ENCODE measurements around the gene FAF1.
"Not testable (repeated sequence)": the region's sequence is repeated elsewhere in the genome, so short reads cannot be mapped to it uniquely, and the experiment has no call there.

Gene FAF1

DNA sequence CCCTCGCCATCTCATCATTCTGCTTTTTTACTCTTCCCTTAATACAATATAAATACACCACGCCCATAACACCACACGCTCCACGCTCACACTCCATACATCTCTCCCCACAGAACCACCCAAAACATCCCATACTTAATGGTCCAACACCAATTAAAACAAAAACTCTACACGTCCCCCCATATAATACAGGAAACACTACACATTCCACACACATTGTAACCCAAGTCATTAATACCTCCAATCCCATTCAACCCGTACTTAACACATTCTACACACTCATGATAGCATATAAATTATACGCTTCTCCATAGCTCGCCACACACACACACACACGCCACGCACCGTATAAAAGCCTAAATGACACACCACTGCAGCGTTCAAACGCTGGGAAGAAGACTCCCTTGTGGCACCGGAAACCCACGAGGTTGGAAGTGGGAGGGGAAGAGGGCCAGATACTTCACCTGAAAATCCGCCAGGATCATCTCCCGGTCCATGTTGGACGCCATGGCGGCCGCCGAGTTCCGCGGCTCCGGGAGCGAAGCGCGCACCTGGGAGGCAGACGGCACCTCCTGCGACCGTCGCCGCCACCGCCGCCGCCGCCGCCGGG lies 659 bp downstream of the FAF1 start:
- peak; percentile 68 for DNase-seq (ENCODE audit: low spot score)

GRCh38 chr1:50955116-50955515 lies 5.0 kb downstream of the FAF1 start:
- no peak for DNase-seq (ENCODE audit: low spot score)

- not testable (repeated sequence) for DNase-seq (ENCODE audit: low spot score)
Observed at GRCh38 chr1:50952566-50952965, 7.5 kb downstream of the FAF1 start.

DNA sequence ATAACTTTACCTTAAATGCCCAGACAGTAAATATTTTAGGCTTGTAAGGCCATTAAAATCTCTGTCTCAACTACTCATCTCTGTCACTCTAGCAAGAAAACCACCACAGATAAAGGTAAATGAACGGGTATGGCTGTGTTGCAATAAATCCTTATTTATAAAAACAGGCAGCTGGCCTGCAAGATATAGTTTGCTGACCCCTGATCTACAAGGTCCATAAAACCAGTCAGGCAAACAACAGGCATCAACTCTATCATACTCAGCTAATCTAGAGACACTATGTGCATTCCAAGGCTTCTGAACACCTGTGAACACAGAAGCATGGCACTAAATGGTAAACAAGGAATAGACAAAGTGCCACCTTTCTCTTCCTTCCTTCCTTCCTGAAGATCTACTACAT lies 9.7 kb downstream of the FAF1 start:
- DNase-seq (ENCODE audit: low spot score): no peak

- no peak for DNase-seq (ENCODE audit: low spot score)
Observed at GRCh38 chr1:50949286-50949982, 10.6 kb downstream of the FAF1 start.

- DNase-seq (ENCODE audit: low spot score): no peak
Observed at GRCh38 chr1:50942334-50942733, 17.7 kb downstream of the FAF1 start.

DNA sequence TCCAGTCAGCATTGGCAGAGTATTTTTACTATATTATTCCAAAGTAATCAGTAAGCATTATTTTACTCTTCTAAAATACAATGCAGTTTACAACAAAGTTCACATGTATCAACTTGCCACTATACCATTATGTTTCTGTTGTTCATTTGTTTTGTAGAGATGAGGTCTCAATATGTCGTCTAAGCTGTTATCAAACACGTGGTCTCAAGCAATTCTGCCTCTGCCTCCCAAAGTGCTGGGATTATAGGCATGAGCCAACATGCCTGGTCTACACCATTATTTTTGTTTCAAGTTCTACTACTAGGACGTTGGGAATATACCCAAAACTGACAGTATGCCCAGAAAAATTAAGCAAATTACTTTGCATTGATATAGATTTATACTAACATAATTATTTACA lies 19.8 kb downstream of the FAF1 start:
- no peak for DNase-seq (ENCODE audit: low spot score)

- no peak for DNase-seq (ENCODE audit: low spot score)
Observed at GRCh38 chr1:50936321-50936720, 23.7 kb downstream of the FAF1 start.

GRCh38 chr1:50935276-50935675 lies 24.8 kb downstream of the FAF1 start:
- not testable (repeated sequence) for DNase-seq (ENCODE audit: low spot score)

DNA sequence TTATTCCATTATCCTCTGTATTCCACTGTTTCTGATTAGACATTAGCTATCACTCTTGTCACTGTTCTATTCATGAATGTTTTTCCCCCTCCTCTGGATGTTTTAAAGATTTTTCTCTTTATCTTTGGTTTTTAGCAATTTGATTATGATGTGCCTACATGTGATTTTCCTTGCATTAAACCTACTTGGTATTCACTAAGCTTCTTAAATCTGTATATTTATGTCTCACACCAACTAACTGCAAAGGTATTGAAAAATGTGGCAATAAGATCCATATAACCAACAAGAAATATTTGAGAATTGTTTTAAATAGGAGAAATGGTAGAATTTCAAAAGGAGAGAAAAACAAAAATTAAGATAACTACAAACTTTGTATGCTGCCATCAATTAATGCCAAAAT lies 25.2 kb downstream of the FAF1 start:
- no peak for DNase-seq (ENCODE audit: low spot score)

GRCh38 chr1:50933770-50934169 lies 26.3 kb downstream of the FAF1 start:
- DNase-seq (ENCODE audit: low spot score): not testable (repeated sequence)

DNA sequence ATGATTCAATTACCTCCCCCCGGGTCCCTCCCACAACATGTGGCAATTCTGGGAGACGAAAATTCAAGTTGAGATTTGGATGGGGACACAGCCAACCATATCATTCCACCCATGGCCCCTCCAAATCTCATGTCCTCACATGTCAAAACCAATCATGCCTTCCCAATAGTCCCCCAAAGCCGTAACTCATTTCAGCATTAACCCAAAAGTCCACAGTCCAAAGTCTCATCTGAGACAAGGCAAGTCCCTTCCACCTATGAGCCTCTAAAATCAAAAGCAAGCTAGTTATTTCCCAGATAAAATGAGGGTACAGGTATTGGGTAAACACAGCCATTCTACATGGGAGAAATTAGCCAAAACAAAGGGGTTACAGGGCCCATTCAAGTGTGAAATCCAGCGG lies 28.0 kb downstream of the FAF1 start:
- not testable (repeated sequence) for DNase-seq (ENCODE audit: low spot score)

DNA sequence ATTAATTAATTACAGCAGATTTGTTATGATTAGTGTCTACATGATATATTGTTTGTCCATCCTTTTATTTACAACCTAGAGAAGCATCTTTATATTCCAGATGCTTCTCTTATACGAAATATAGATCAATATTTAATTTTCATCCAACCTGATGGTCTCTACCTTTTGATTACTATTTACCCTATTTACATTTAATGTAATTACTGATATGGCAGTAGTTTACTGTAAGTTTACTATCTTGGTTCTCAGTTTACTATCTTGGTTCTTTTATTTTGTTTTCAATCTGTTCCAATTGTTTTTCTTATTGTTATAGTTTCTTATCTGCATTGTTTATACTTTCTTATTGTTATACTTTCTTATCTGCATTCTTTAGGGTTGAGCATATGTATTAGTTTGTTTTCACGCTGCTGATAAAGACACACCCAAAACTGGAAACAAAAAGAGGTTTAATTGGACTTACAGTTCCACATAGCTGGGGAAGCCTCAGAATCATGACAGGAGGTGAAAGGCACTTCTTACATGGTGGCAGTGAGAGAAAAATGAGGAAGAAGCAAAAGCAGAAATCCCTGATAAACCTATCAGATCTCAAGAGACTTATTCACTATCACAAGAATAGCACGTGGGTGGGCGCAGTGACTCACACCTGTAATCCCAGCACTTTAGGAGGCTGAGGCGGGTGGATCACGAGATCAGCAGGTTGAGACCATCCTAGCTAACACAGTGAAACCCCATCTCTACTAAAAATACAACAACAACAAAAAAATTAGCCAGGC lies 28.9 kb downstream of the FAF1 start:
- no peak for DNase-seq (ENCODE audit: low spot score)

DNA sequence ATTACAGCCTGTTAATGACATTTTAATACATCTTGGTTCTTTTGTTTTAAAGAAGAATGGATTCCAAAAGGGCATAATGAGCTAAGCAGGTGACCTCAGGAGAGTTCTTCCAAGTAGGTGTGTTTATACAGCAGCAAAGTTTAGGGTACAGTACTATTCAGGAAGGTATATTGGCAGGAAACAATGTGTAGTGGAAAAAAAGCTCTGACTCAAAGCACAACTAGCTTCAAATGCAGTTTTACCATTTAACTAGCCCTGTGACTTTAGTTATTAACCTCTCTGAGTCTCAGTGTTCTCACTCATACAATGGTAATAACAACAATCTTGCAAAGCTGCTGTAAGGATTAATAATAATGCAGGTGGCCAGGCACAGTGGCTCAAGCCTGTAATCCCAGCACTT lies 29.9 kb downstream of the FAF1 start:
- no peak for DNase-seq (ENCODE audit: low spot score)

DNA sequence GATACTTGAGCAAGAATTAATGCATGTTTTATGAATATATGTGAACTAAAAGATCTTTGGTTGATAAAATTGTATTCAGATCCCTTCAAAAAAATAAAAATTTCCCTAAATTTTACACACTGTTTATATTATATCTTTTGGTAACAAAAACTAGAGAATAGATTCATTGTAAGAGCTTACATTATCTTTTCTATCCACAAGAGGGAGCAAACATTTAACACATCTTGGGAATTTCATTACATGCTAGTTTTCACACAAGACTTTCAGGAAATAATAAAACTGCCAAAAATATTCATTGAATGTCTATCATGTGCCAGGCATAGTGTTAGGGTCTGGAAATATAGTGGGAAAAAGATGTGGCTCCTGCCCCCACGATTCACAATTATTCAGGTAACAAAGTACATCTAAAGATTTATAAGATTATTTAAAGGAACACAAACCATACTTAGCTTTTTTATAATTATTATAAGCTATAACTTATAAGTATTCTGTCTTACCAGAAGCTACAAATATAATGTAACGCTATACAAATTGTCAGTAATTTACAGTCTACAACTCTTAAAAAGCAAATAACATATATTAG lies 30.6 kb downstream of the FAF1 start:
- peak; percentile 71 for DNase-seq (ENCODE audit: low spot score)

DNA sequence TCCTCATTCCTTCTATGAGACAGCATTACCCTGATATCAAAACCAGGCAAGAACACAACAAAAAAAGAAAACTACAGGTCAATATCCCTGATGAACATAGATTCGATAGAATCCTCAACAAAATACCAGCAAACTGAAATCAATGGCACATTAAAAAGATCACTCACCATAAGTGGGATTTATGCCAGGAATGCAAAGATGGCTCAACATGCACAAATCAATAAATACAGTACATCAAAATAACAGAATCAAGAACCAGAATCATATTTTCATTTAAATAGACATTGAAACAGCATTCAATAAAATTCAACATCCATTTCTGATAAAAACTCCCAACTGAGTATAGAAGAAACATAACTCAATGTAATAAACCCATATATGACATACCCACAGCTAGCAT lies 36.5 kb downstream of the FAF1 start:
- no peak for DNase-seq (ENCODE audit: low spot score)

GRCh38 chr1:50921029-50921428 lies 39.0 kb downstream of the FAF1 start:
- no peak for DNase-seq (ENCODE audit: low spot score)

DNA sequence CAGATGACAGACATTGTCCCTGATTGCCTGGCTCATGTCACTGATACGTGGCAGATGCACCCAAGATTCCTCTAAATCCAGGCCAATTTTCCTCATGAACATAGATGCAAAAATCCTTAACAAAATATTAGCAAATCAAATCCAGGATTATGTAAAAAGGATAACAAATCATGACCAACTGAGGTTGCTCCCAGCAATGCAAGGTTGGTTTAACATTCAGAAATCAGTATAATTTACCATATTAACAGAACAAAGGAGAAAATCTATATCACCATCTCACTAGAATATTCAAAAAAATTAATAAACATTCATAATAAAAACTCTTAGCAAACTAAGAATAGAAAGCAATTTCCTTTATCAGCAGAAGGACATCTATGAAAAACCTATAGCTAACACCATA lies 39.7 kb downstream of the FAF1 start:
- DNase-seq (ENCODE audit: low spot score): no peak

DNA sequence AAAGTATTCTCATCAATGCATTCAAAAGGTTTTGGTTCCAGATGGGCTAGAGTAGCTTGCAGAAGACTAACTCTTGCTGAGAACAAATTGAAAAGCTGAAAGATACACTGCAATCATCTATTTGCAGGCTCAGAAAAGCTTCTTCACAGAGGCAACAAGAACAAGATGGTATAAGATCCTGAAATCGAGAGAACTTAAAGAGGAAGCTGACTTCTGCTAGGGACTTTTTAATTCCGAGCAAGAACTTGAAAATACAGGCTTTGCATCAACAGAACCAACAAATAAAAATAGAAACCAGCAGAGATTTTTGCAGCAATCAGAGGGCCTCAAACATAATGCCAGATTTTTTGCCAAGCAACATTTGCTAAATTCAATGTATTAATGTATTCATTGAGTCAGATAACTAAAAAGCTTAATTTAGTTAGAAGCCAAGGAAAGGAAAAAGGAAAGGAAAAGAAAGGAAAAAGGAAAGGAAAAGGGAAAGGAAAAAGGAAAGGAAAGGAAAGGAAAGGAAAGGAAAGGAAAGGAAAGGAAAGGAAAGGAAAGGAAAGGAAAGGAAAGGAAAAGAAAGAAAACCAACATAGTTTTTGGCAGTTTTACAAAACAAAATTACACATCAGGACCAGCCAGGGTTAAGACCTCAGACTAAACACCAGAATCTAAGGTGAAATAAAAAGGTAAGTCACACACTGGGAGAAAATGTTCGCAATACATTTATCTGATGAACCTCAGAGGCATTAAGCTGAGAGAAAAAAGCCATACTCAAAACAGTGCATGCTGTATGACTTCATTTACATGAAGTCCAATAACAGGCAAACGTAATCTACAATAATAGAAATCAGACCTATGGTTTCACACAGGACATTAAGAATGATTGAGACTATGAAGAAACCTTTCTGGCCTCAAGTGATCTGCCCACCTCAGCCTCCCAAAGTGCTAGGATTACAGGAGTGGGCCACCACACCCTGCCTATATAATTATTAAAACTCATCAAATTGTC lies 42.6 kb downstream of the FAF1 start:
- DNase-seq (ENCODE audit: low spot score): no peak

DNA sequence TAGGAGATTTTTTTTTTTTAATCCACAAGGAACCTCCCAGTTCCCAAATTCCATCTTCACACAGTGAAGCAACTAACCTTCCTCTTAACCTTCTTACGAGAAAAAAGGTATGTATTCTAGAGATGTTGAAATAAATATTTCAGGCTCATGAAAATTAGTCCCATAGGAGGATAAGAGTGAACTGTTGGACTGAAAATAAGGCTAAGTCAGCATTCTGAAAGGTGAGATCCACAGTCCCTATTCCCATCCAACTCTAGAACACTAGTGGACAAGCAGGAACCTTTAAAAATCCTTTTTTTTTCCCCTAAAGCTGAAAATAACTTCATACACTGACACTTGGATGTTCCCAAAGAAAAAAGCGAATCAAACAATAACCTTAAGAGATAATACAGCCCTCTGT lies 44.4 kb downstream of the FAF1 start:
- no peak for DNase-seq (ENCODE audit: low spot score)

- no peak for DNase-seq (ENCODE audit: low spot score)
Observed at GRCh38 chr1:50913954-50914353, 46.1 kb downstream of the FAF1 start.

GRCh38 chr1:50910356-50910755 lies 49.7 kb downstream of the FAF1 start:
- not testable (repeated sequence) for DNase-seq (ENCODE audit: low spot score)

All from RKO (cell line).